Natural killer cell (primary cell): Measurements from ENCODE around the gene DIAPH1. TPM values are rescaled to one million over a fixed set of nuclear protein-coding genes. Genes with fewer than 3 reads are reported as not detected.

Source experiments
- ATAC-seq, 3 donors: fragments of 150-1000 bp in 2 of 3; fragments of 200-7000 bp in 1 of 3; cut with Tn5 transposase; 1 replicate in 1 of 3; 2 replicates in 2 of 3; pipeline ENCODE4 v1.10.0; 2021; ENCODE audit warnings: mild to moderate bottlenecking in 2 of 3, moderate library complexity in 2 of 3
- DNase-seq, 2 donors: peaks; one replicate each; pipeline versions ENCODE4 v3.0.0 to v3.0.0-alpha.2; 2013 to 2021; ENCODE audit warnings: mixed read lengths in 1 of 2
- H3K27ac ChIP-seq: one replicate; pipeline ENCODE4 v1.5.1; 2013; ENCODE audit warnings: mild to moderate bottlenecking, low read length
- H3K27me3 ChIP-seq: one replicate; pipeline ENCODE4 v1.6.1; 2013; ENCODE audit warnings: low read length; ENCODE audit not compliant: control insufficient read depth, insufficient read depth
- H3K36me3 ChIP-seq: one replicate; pipeline ENCODE4 v1.6.1; 2013; ENCODE audit warnings: low read length; ENCODE audit not compliant: control insufficient read depth, insufficient read depth
- H3K4me1 ChIP-seq: one replicate; pipeline ENCODE4 v1.6.1; 2013; ENCODE audit warnings: low read length; ENCODE audit not compliant: control insufficient read depth, insufficient read depth
- H3K4me3 ChIP-seq: one replicate; pipeline ENCODE4 v1.5.1; 2013; ENCODE audit warnings: low read length
- H3K9me3 ChIP-seq: one replicate; pipeline ENCODE4 v1.6.1; 2013; ENCODE audit warnings: low read length; ENCODE audit not compliant: control insufficient read depth, insufficient read depth
- H3K27ac Mint-ChIP-seq, 2 donors: one replicate each; pipeline ENCODE4 v1.8.0; 2022; ENCODE audit warnings: mild to moderate bottlenecking in 2 of 2, mixed read lengths in 2 of 2, moderate library complexity in 1 of 2
- H3K27me3 Mint-ChIP-seq, 2 donors: one replicate each; pipeline ENCODE4 v1.8.0; 2022; ENCODE audit warnings: low read depth in 2 of 2, mixed read lengths in 2 of 2
- H3K36me3 Mint-ChIP-seq: one replicate; pipeline ENCODE4 v1.8.0; 2022; ENCODE audit warnings: mixed read lengths
- H3K4me1 Mint-ChIP-seq, 2 donors: one replicate each; pipeline ENCODE4 v1.8.0; 2022; ENCODE audit warnings: mixed read lengths in 2 of 2
- H3K4me3 Mint-ChIP-seq: one replicate; pipeline ENCODE4 v1.8.0; 2022; ENCODE audit warnings: mild to moderate bottlenecking, moderate library complexity, mixed read lengths
- H3K9me3 Mint-ChIP-seq, 2 donors: one replicate each; pipeline ENCODE4 v1.8.0; 2022; ENCODE audit warnings: mixed read lengths in 2 of 2
- CTCF ChIP-seq: fragments of 200-600 bp; IDR thresholded peaks from one replicate; pipeline ENCODE4 v1.8.0; 2022; ENCODE audit warnings: antibody characterized with exemption
- WGBS: methylation state at CpG from one replicate; pipeline ENCODE4 v1.1.7; 2013; ENCODE audit warnings: missing lambda C conversion rate; ENCODE audit not compliant: insufficient coverage; 5-methylcytosine and 5-hydroxymethylcytosine counted together
- intact Hi-C: fragments of 100-400 bp; cut with micrococcal nuclease; formaldehyde crosslinking; loops from one replicate; pipeline ENCODE4 v1.14.2; 2022
- total RNA-seq, 4 donors: library from RNA; stranded (reverse); fragments of 120-200 nt in 1 of 4; gene quantifications; one replicate each; pipeline versions ENCODE4 v1.2.3 to v1.2.4, GENCODE V29; 2013 to 2022

DIAPH1 gene
- total RNA-seq, 3 donors from 2014 or later (not counting 1 experiment from before 2014, with no cell fraction given), result 410 to 456 (median 419) TPM

GRCh38 chr5:141650851-141651727 lies 32.3 kb upstream of the DIAPH1 start, which contains the start of gene FCHSD1:
TSS of gene FCHSD1 (minus strand) at chr5:141651418. CDS start at chr5:141651368, 50 bp downstream.
- H3K9me3 ChIP-seq, result no peaks in the 10 kb centered on the region
- intact Hi-C loops, result loop anchor here (1.0 kb wide), 2 partner anchors 15 to 32 kb away; partner anchors contain the start of genes HDAC3 and RELL2
- Mint-ChIP-seq H3K9me3 (no peaks in the 10 kb centered on the region), H3K4me3 (peak within 1 kb of the TSS; percentile 95), H3K36me3 (no peaks in the 10 kb centered on the region), H3K27me3 (no peaks in the 10 kb centered on the region), H3K4me1 (peaks cover 34 to 41% of the 10 kb centered on the region in 2 donors), H3K27ac (peak within 1 kb of the TSS; percentile 74 to 95)
- peaks cover 18% of the 10 kb centered on the region for H3K4me1 ChIP-seq
- peak within 1 kb of the TSS; percentile 64 for H3K4me3 ChIP-seq
- DNase-seq, result peak; percentile 82 to 86
- peaks cover 8% of the 10 kb centered on the region for H3K36me3 ChIP-seq
- TF ChIP-seq CTCF, result no peak
- 5% methylated on average over 50 of the region's 50 CpGs for WGBS
- ATAC-seq, result peak; percentile 98
- H3K27me3 ChIP-seq, result no peaks in the 10 kb centered on the region
- peak within 1 kb of the TSS; percentile 73 for H3K27ac ChIP-seq

GRCh38 chr5:141649972-141650371 lies 31.2 kb upstream of the DIAPH1 start:
- Histone ChIP-seq H3K27ac (no peak overlapping the region), H3K27me3 (no peaks in the 10 kb centered on the region), H3K36me3 (peaks cover 15% of the 10 kb centered on the region), H3K9me3 (no peaks in the 10 kb centered on the region), H3K4me3 (no peak overlapping the region), H3K4me1 (peaks cover 18% of the 10 kb centered on the region)
- no peak for ATAC-seq
- Mint-ChIP-seq H3K36me3 (peaks cover 5% of the 10 kb centered on the region), H3K27me3 (no peaks in the 10 kb centered on the region), H3K9me3 (no peaks in the 10 kb centered on the region), H3K27ac (peak overlapping the region; percentile 74 to 95), H3K4me1 (peaks cover 34 to 45% of the 10 kb centered on the region in 2 donors), H3K4me3 (peak overlapping the region; percentile 86)
- intact Hi-C loops, result no loop called here
- no peak for DNase-seq
- TF ChIP-seq CTCF, result no peak

GRCh38 chr5:141649056-141649688 lies 30.4 kb upstream of the DIAPH1 start:
- no peaks in the 10 kb centered on the region for H3K9me3 Mint-ChIP-seq
- no peak overlapping the region for H3K4me3 Mint-ChIP-seq
- H3K27me3 ChIP-seq, result no peaks in the 10 kb centered on the region
- no peaks in the 10 kb centered on the region for H3K9me3 ChIP-seq
- ATAC-seq (no peak), DNase-seq (no peak)
- WGBS, result 98% methylated on average over 17 of the region's 17 CpGs
- H3K4me1 ChIP-seq, result peaks cover 18% of the 10 kb centered on the region
- peaks cover 17% of the 10 kb centered on the region for H3K36me3 ChIP-seq
- H3K27me3 Mint-ChIP-seq, result no peaks in the 10 kb centered on the region
- intact Hi-C loops, result no loop called here
- peak overlapping the region in 1 of 2 donors; percentile 95 for H3K27ac Mint-ChIP-seq
- H3K4me1 Mint-ChIP-seq, result peaks cover 34 to 49% of the 10 kb centered on the region in 2 donors
- peaks cover 9% of the 10 kb centered on the region for H3K36me3 Mint-ChIP-seq
- no peak overlapping the region for H3K27ac ChIP-seq
- TF ChIP-seq CTCF, result no peak
- no peak overlapping the region for H3K4me3 ChIP-seq
